Measurements from ENCODE around the gene ENGASE. TPM values are rescaled to one million over a fixed set of nuclear protein-coding genes. Genes with fewer than 3 reads are reported as not detected.

Gene ENGASE
- total and polyA plus RNA-seq, 2 of the 8 experiments (the other 6 are each of a cell fraction or from before 2014, with no cell fraction given), result 9.3 to 36.1 TPM

- TF ChIP-seq KDM5A (IDR thresholded peaks at IDR 0.05; ENCODE audit: low read length), result no peak
- no peak for TF ChIP-seq RBBP5 (IDR thresholded peaks at IDR 0.05; ENCODE audit: borderline replicate concordance, low read depth, low read length)
- peak in 1 of 2 experiments; percentile 54; a peak in 1 of 4 replicates for TF ChIP-seq SIN3A (conservative IDR thresholded peaks at IDR 0.05 in 1 of 2, IDR thresholded peaks at IDR 0.05 in 1 of 2; ENCODE audit: low read depth in 1 of 2, low read length in 2 of 2)
- TF ChIP-seq SIRT6 (IDR thresholded peaks at IDR 0.05; ENCODE audit: low read length), result no peak
- TF ChIP-seq RNF2 (IDR thresholded peaks at IDR 0.05; ENCODE audit: borderline replicate concordance, low read depth, low read length, missing control alignments, poor library complexity, severe bottlenecking), result no peak
- peak; percentile 54; the same call in 1 of the 2 replicates for TF ChIP-seq CREB1 (IDR thresholded peaks at IDR 0.05)
- TF ChIP-seq JUN (IDR thresholded peaks at IDR 0.05; ENCODE audit: low read depth, low read length), result no peak
- TF ChIP-seq CHD1 (IDR thresholded peaks at IDR 0.05; ENCODE audit: low read depth, low read length), result no peak
- peak; percentile 44; the same call in 1 of the 2 replicates for TF ChIP-seq PHF8 (conservative IDR thresholded peaks at IDR 0.05; ENCODE audit: low read depth, low read length)
- TF ChIP-seq SP2 (IDR thresholded peaks at IDR 0.05; ENCODE audit: low read length), result no peak
- peak in 1 of 2 experiments; percentile 37; a peak in 1 of 3 replicates for TF ChIP-seq POLR2A (IDR thresholded peaks at IDR 0.05; ENCODE audit: control extremely low read depth in 1 of 2, low read depth in 2 of 2, low read length in 2 of 2)
- TF ChIP-seq POU5F1 (IDR thresholded peaks at IDR 0.05; ENCODE audit: low read depth, low read length), result no peak
- TF ChIP-seq RXRA (IDR thresholded peaks at IDR 0.05; ENCODE audit: insufficient read depth, low read depth, low read length), result no peak
- no peak for TF ChIP-seq CBX5 (IDR thresholded peaks at IDR 0.05; ENCODE audit: low read depth, low read length)
- TF ChIP-seq CBX8 (IDR thresholded peaks at IDR 0.05; ENCODE audit: borderline replicate concordance, low read depth, low read length), result no peak
- TF ChIP-seq BRCA1 (IDR thresholded peaks at IDR 0.05; ENCODE audit: low read depth, low read length), result no peak
- no peak for TF ChIP-seq JUND (IDR thresholded peaks at IDR 0.05; ENCODE audit: low read length)
- TF ChIP-seq EZH2 (IDR thresholded peaks at IDR 0.05; ENCODE audit: low read depth, low read length, severe bottlenecking), result no peak
- TF ChIP-seq CHD2 (IDR thresholded peaks at IDR 0.05; ENCODE audit: low read length), result no peak
- peak in 1 of 2 experiments; percentile 26; a peak in 1 of 3 replicates for TF ChIP-seq EP300 (IDR thresholded peaks at IDR 0.05; ENCODE audit: borderline replicate concordance in 1 of 2, low read depth in 2 of 2, low read length in 2 of 2)
- no peak for TF ChIP-seq KDM1A (IDR thresholded peaks at IDR 0.05; ENCODE audit: borderline replicate concordance, low read length)
- TF ChIP-seq POLR2AphosphoS5 (IDR thresholded peaks at IDR 0.05; ENCODE audit: low read depth, low read length), result no peak
- peak; percentile 67; the same call in 1 of the 2 replicates for TF ChIP-seq TBP (IDR thresholded peaks at IDR 0.05; ENCODE audit: low read depth, low read length)
- no peak for TF ChIP-seq SAP30 (IDR thresholded peaks at IDR 0.05; ENCODE audit: insufficient read depth, insufficient replicate concordance, low read length)
Measured at GRCh38 chr17:79074649-79075445, at the start of gene ENGASE (continued).
